Esophagus muscularis mucosa (tissue), 3 donors: ENCODE results near the gene MTOR.

Source experiments
- CTCF ChIP-seq, 3 experiments: fragments of 200-600 bp in 2 of 3; fragments of 450-650 bp in 1 of 3; sonication (generic) in 2 of 3; IDR thresholded peaks; one replicate each; pipeline ENCODE4 v1.5.1; 2017 to 2019; ENCODE audit warnings: antibody characterized with exemption in 3 of 3, mild to moderate bottlenecking in 2 of 3, moderate library complexity in 1 of 3
- POLR2A ChIP-seq: fragments of 450-650 bp; IDR thresholded peaks from one replicate; pipeline ENCODE4 v1.6.1; 2017; ENCODE audit warnings: antibody characterized with exemption, moderate library complexity, mild to moderate bottlenecking, low read depth

DNA sequence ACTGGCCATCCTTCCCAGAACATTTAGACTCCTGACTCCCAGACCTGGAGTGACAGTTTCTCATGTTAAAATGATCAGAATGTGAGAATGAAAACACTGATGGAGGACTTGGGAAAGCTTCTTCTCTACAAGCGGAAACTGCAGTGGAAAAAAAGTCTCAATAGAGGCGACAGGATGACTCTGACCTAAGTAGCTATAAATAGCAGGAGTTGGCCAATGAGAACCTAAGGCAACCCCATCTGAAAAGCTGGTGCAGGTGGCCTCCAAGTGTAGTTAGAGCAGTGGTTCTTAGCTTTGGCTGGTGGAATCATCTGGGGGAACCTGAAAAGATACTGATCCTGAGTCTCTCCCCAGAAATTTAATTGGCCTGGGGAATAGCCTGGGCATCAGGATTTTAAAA is 118.4 kb downstream of the MTOR start:
- TF ChIP-seq CTCF (IDR thresholded peaks at IDR 0.05) (no peak), POLR2A (no peak)
